ENCODE measurements around the gene VMAC.

The VMAC gene

DNA sequence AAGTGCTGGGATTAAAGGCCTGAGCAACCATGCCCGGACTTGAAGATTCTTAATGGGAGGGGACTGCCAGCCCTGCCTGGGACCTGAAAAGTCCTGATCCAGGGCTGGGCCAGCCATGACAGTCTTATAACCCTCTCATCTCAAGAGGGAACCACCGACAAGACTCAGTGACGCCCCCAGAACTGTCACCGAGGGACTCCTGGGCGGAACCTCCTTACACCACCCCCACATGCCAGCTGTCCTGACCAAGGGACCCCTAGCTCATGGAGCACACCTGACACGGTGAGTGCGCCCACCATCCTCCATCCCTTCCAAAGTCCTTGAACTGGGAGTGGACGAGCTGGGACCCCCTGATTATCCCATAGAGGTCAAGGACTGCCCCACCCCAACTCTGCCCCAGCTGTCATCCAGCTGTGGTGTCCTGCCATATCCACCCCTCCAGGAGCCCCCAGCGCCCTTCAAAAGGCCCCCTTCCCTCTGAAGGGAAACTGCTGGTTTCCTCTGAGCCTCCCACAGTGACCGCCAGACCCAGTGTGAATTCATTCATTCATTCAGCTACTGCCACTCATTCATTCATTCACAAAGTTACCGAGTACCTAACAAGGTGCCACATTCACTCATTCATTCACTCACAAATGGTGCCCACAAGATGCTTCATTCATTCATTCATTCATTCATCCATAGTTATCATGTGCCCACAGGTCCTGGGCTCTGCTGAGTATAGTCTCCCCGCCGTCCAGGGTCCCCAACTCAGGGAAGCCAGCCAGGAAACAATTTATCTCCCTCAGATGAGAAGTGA lies 4.7 kb upstream of the VMAC start:
- DNase-seq, result no peak
- ChIA-PET POLR2A (interaction anchor here (0.5 kb wide), 1 partner anchor 10 kb away, joined by 4 read pairs; no protein-coding TSS in a partner anchor), CTCF (interaction anchor here (1.1 to 1.6 kb wide), 3 partner anchors 8 to 96 kb away, joined by 3 to 5 read pairs (median 3); no protein-coding TSS in a partner anchor)
- Histone ChIP-seq H3K36me3 (ENCODE audit: control insufficient read depth in 4 of 4, insufficient read depth in 4 of 4, low read length in 3 of 4) (peaks cover 0 to 38% (median 21%) of the 10 kb centered on the region in 4 experiments), H3K9me3 (ENCODE audit: control extremely low read depth in 1 of 5, control insufficient read depth in 4 of 5, insufficient read depth in 2 of 5, low read depth in 1 of 5, low read length in 4 of 5) (no peaks in the 10 kb centered on the region), H3K27ac (ENCODE audit: insufficient read depth in 1 of 2, low read depth in 1 of 2, low read length in 2 of 2, poor library complexity in 1 of 2, severe bottlenecking in 2 of 2) (no peak overlapping the region), H3K4me1 (ENCODE audit: control extremely low read depth in 1 of 4, control insufficient read depth in 4 of 4, insufficient read depth in 4 of 4, low read length in 3 of 4) (peaks cover 0 to 26% (median 14%) of the 10 kb centered on the region in 4 experiments), H3K4me3 (ENCODE audit: control insufficient read depth in 1 of 7, extremely low read depth in 1 of 7, insufficient read depth in 4 of 7, low read depth in 2 of 7, low read length in 6 of 7) (no peak overlapping the region), H3K27me3 (replicated peaks in 2 of 5; ENCODE audit: control insufficient read depth in 4 of 5, insufficient read depth in 5 of 5, low read length in 4 of 5) (no peaks in the 10 kb centered on the region)
- 96% methylated on average over 11 of the region's 13 CpGs for WGBS (ENCODE audit: insufficient coverage)

DNA sequence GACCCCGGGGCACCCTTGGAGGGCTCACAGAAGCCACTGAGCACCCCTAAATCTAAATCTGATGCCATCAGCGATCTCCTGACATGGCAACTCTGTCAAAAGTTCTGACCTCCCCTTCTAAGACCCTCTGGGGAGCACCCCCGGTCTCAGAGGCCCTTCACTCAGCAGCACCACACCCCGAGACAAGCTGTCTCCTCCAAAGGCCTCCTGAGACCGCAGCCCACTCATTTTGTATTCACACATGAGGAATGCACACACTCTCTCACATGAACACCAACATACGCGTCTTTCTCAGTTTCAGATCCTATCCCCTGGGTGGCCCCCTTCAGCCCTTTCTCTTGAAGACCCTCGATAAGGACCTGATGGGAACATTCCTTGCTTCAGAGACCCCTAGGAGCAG lies 3.7 kb upstream of the VMAC start:
- CTCF ChIA-PET, result interaction anchor here (1.4 to 1.6 kb wide), 2 partner anchors 9 to 97 kb away, joined by 3 to 5 read pairs; no protein-coding TSS in a partner anchor

DNA sequence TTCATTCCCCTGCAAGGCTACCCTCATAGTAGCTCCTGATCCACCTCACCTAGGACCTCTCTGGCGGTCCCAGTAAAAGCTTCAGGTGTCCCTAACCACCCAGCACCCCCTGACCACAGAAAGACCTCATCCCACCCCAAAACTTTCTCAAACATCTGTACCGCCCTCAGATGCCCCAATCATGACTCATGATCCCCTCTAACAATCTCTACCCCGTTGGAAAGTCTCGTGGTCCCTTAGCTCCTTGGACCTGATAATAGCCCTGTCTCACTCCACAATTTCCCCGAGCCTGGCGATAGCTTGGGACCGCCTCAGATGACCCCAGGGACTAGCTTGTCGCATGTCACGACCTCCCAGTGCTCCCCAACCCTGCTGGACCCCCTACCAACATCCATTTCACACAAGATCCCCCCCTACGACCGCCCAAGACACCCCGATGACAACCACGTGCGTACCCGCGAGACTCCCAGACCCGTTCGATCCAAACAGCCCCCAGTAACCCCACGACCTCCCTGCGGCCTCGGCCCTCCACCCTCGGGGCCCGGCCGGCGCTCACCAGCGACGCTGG lies 1.5 kb upstream of the VMAC start:
- CTCF ChIA-PET, result interaction anchor here (1.0 to 3.5 kb wide), 4 partner anchors 10 to 106 kb away, joined by 3 to 17 read pairs (median 4); partner anchors contain the start of gene NRTN
- WGBS (ENCODE audit: insufficient coverage), result under 1% methylated on average over 22 of the region's 27 CpGs

More for the DNA sequence above, 3.7 kb upstream of the VMAC start:
- WGBS (ENCODE audit: insufficient coverage), result 98% methylated on average over 8 of the region's 8 CpGs
- no peaks in the 10 kb centered on the region for H3K27me3 ChIP-seq (replicated peaks in 2 of 5; ENCODE audit: control insufficient read depth in 4 of 5, insufficient read depth in 5 of 5, low read length in 4 of 5)
- H3K27ac ChIP-seq (ENCODE audit: insufficient read depth in 1 of 2, low read depth in 1 of 2, low read length in 2 of 2, poor library complexity in 1 of 2, severe bottlenecking in 2 of 2), result no peak overlapping the region
- H3K4me1 ChIP-seq (ENCODE audit: control extremely low read depth in 1 of 4, control insufficient read depth in 4 of 4, insufficient read depth in 4 of 4, low read length in 3 of 4), result peaks cover 0 to 25% (median 16%) of the 10 kb centered on the region in 4 experiments
- no peak for DNase-seq
- peaks cover 0 to 28% (median 16%) of the 10 kb centered on the region in 4 experiments for H3K36me3 ChIP-seq (ENCODE audit: control insufficient read depth in 4 of 4, insufficient read depth in 4 of 4, low read length in 3 of 4)
- POLR2A ChIA-PET, result no interaction called here
- no peaks in the 10 kb centered on the region for H3K9me3 ChIP-seq (ENCODE audit: control extremely low read depth in 1 of 5, control insufficient read depth in 4 of 5, insufficient read depth in 2 of 5, low read depth in 1 of 5, low read length in 4 of 5)
- H3K4me3 ChIP-seq (ENCODE audit: control insufficient read depth in 1 of 7, extremely low read depth in 1 of 7, insufficient read depth in 4 of 7, low read depth in 2 of 7, low read length in 6 of 7), result no peak overlapping the region

DNA sequence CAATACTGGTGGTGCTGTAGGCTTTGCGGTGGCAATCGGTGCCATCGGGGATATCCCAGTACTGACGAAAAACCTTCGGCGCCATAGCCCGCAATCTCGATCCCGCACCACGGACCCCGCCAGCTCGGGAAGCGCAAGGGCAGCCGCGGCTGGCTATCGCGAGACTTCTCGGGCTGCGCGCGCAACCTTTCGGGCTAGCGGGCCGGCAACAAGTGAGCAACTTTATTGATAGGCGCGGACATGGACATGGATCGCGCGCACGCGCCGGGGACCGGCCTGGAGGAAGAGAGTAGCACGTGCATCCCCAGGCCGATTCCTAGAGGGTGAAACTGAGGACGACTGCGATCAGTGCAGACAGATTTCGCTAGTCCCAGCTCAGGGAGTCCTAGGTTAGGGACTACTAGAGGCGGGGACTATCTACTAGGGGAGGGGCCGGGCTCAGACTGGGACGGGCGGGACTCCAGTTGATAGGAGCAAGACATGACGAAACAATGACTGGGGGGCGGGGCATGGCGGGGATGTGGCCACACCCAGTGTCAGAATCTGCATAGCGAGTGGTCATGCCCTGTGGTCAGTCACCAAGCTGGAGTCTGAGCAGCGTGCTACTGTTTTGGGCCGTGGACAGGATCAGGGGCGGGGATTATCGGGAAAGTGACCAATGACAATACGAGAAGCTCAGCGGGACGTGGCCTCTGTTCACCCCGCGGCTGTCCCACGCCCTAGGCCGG lies 884 bp upstream of the VMAC start, which contains the start of gene NDUFA11:
Gene NDUFA11, minus strand, starts transcription at position 167 of the 728 bp plus-strand sequence. Its CDS starts 82 bp downstream, at position 85.
- H3K9me3 ChIP-seq (ENCODE audit: control extremely low read depth in 1 of 5, control insufficient read depth in 4 of 5, insufficient read depth in 2 of 5, low read depth in 1 of 5, low read length in 4 of 5), result no peaks in the 10 kb centered on the region
- peak within 1 kb of the TSS; percentile 94 to 97 for H3K27ac ChIP-seq (ENCODE audit: insufficient read depth in 1 of 2, low read depth in 1 of 2, low read length in 2 of 2, poor library complexity in 1 of 2, severe bottlenecking in 2 of 2)
- H3K4me1 ChIP-seq (ENCODE audit: control extremely low read depth in 1 of 4, control insufficient read depth in 4 of 4, insufficient read depth in 4 of 4, low read length in 3 of 4), result peaks cover 0 to 25% (median 16%) of the 10 kb centered on the region in 4 experiments
- WGBS (ENCODE audit: insufficient coverage), result under 1% methylated on average over 56 of the region's 57 CpGs
- ChIA-PET POLR2A (interaction anchor here (1.0 to 1.7 kb wide), 5 partner anchors 64 to 112 kb away, joined by 3 to 10 read pairs (median 3); partner anchors contain the start of genes DUS3L and FUT6), CTCF (interaction anchor here (0.9 to 3.5 kb wide), 5 partner anchors 11 to 138 kb away, joined by 3 to 17 read pairs (median 3); partner anchors contain the start of gene NRTN)
- H3K27me3 ChIP-seq (replicated peaks in 2 of 5; ENCODE audit: control insufficient read depth in 4 of 5, insufficient read depth in 5 of 5, low read length in 4 of 5), result no peaks in the 10 kb centered on the region
- peaks cover 0 to 11% (median 8%) of the 10 kb centered on the region in 4 experiments for H3K36me3 ChIP-seq (ENCODE audit: control insufficient read depth in 4 of 4, insufficient read depth in 4 of 4, low read length in 3 of 4)
- DNase-seq, result peak; percentile 95 to 97 (median 97)
- peak within 1 kb of the TSS; percentile 61 to 100 (median 97) for H3K4me3 ChIP-seq (ENCODE audit: control insufficient read depth in 1 of 7, extremely low read depth in 1 of 7, insufficient read depth in 4 of 7, low read depth in 2 of 7, low read length in 6 of 7)

More for the DNA sequence above, 1.5 kb upstream of the VMAC start:
- Histone ChIP-seq H3K36me3 (ENCODE audit: control insufficient read depth in 4 of 4, insufficient read depth in 4 of 4, low read length in 3 of 4) (peaks cover 0 to 14% (median 5%) of the 10 kb centered on the region in 4 experiments), H3K4me1 (ENCODE audit: control extremely low read depth in 1 of 4, control insufficient read depth in 4 of 4, insufficient read depth in 4 of 4, low read length in 3 of 4) (peaks cover 0 to 25% (median 16%) of the 10 kb centered on the region in 4 experiments), H3K4me3 (ENCODE audit: control insufficient read depth in 1 of 7, extremely low read depth in 1 of 7, insufficient read depth in 4 of 7, low read depth in 2 of 7, low read length in 6 of 7) (peak overlapping the region; percentile 61 to 100 (median 97)), H3K9me3 (ENCODE audit: control extremely low read depth in 1 of 5, control insufficient read depth in 4 of 5, insufficient read depth in 2 of 5, low read depth in 1 of 5, low read length in 4 of 5) (no peaks in the 10 kb centered on the region), H3K27ac (ENCODE audit: insufficient read depth in 1 of 2, low read depth in 1 of 2, low read length in 2 of 2, poor library complexity in 1 of 2, severe bottlenecking in 2 of 2) (peak overlapping the region; percentile 94 to 97), H3K27me3 (replicated peaks in 2 of 5; ENCODE audit: control insufficient read depth in 4 of 5, insufficient read depth in 5 of 5, low read length in 4 of 5) (no peaks in the 10 kb centered on the region)
- DNase-seq, result peak; percentile 22 to 80 (median 74)
- POLR2A ChIA-PET, result interaction anchor here (0.6 to 1.7 kb wide), 4 partner anchors 64 to 122 kb away, joined by 3 to 7 read pairs (median 4); partner anchors contain the start of gene FUT6

DNA sequence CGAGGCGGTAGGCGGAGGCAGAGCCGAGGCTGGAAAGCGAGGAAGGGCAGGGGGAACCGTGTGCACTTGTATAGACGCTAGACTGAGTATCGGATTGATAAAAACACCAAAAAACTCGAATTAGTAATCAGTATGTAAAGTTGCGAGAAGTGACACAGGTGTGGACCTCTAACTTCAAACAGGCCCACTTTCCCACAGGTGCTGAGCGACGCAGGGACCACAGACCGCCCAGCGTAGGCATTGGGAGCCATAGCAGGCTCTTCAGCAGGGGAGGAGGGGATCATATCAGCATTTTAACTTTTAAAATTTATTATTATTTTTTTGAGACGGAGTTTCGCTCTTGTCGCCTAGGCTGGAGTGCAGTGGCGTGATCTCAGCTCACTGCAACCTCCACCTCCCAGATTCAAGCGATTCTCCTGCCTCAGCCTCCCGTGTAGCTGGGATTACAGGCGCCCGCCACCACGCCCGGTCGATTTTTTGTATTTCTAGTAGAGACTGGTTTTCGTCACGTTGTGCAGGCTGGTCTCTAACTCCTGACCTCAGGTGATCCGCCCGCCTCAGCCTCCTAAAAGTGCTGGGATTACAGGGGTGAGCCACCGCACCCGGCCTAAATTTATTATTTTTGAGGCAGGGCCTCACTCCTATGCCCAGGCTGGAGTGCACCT lies 574 bp downstream of the VMAC start:
- no peak for DNase-seq
- Histone ChIP-seq H3K27me3 (replicated peaks in 2 of 5; ENCODE audit: control insufficient read depth in 4 of 5, insufficient read depth in 5 of 5, low read length in 4 of 5) (no peaks in the 10 kb centered on the region), H3K36me3 (ENCODE audit: control insufficient read depth in 4 of 4, insufficient read depth in 4 of 4, low read length in 3 of 4) (peaks cover 2 to 21% (median 13%) of the 10 kb centered on the region in 4 experiments), H3K4me1 (ENCODE audit: control extremely low read depth in 1 of 4, control insufficient read depth in 4 of 4, insufficient read depth in 4 of 4, low read length in 3 of 4) (peaks cover 0 to 25% (median 16%) of the 10 kb centered on the region in 4 experiments), H3K9me3 (ENCODE audit: control extremely low read depth in 1 of 5, control insufficient read depth in 4 of 5, insufficient read depth in 2 of 5, low read depth in 1 of 5, low read length in 4 of 5) (no peaks in the 10 kb centered on the region), H3K4me3 (ENCODE audit: control insufficient read depth in 1 of 7, extremely low read depth in 1 of 7, insufficient read depth in 4 of 7, low read depth in 2 of 7, low read length in 6 of 7) (peak overlapping the region; percentile 34 to 100 (median 84)), H3K27ac (ENCODE audit: insufficient read depth in 1 of 2, low read depth in 1 of 2, low read length in 2 of 2, poor library complexity in 1 of 2, severe bottlenecking in 2 of 2) (peak overlapping the region; percentile 78 to 83)
- ChIA-PET CTCF (no interaction called here), POLR2A (interaction anchor here (1.4 kb wide), 1 partner anchor 114 kb away, joined by 3 read pairs; the partner anchor contains the start of gene DUS3L)
- 58% methylated on average over 25 of the region's 31 CpGs for WGBS (ENCODE audit: insufficient coverage)

DNA sequence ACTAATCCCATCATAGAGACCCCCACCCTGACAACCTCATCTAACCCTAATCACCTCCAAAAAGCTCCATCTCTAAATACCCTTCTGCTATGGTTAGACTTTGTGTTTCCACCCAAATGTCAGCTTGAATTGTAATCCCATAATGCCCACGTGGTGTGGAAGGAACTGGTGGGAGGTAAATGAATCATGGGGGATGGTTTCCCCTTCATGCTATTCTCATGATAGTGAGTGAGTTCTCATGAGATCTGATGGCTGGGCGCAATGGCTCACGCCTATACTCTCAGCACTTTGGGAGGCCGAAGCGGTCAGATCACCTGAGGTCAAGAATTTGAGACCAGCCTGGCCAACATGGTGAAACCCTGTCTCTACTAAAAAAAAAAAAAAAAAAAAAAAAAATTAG lies 2.6 kb downstream of the VMAC start:
- Histone ChIP-seq H3K4me1 (ENCODE audit: control extremely low read depth in 1 of 4, control insufficient read depth in 4 of 4, insufficient read depth in 4 of 4, low read length in 3 of 4) (peaks cover 0 to 22% (median 15%) of the 10 kb centered on the region in 4 experiments), H3K27ac (ENCODE audit: insufficient read depth in 1 of 2, low read depth in 1 of 2, low read length in 2 of 2, poor library complexity in 1 of 2, severe bottlenecking in 2 of 2) (no peak overlapping the region), H3K9me3 (ENCODE audit: control extremely low read depth in 1 of 5, control insufficient read depth in 4 of 5, insufficient read depth in 2 of 5, low read depth in 1 of 5, low read length in 4 of 5) (no peaks in the 10 kb centered on the region), H3K27me3 (replicated peaks in 2 of 5; ENCODE audit: control insufficient read depth in 4 of 5, insufficient read depth in 5 of 5, low read length in 4 of 5) (no peaks in the 10 kb centered on the region), H3K36me3 (ENCODE audit: control insufficient read depth in 4 of 4, insufficient read depth in 4 of 4, low read length in 3 of 4) (peaks cover 2 to 16% (median 9%) of the 10 kb centered on the region in 4 experiments), H3K4me3 (ENCODE audit: control insufficient read depth in 1 of 7, extremely low read depth in 1 of 7, insufficient read depth in 4 of 7, low read depth in 2 of 7, low read length in 6 of 7) (no peak overlapping the region)
- ChIA-PET CTCF (no interaction called here), POLR2A (no interaction called here)
- no peak for DNase-seq
- 80% methylated on average over 3 of the region's 5 CpGs for WGBS (ENCODE audit: insufficient coverage)
